Thyroid gland (tissue), 4 donors: ENCODE results near the gene LCP1. TPM values are rescaled to one million over a fixed set of nuclear protein-coding genes. Genes with fewer than 3 reads are reported as not detected.

Source experiments
- DNase-seq, 2 donors: peaks; one replicate each; pipeline ENCODE4 v3.0.0-alpha.2; 2019
- H3K27ac ChIP-seq, 3 donors: fragments of 200-600 bp; sonication (generic); 1 replicate in 2 of 3; 2 replicates in 1 of 3; pipeline ENCODE4 v1.5.1; 2016 to 2019; ENCODE audit warnings: mild to moderate bottlenecking in 1 of 3, moderate library complexity in 1 of 3
- H3K27me3 ChIP-seq: fragments of 200-600 bp; sonication (generic); one replicate; pipeline ENCODE4 v1.5.1; 2019
- H3K36me3 ChIP-seq, 2 donors: fragments of 200-600 bp; sonication (generic); one replicate each; pipeline ENCODE4 v1.5.1; 2016 to 2019
- H3K4me1 ChIP-seq, 2 donors: fragments of 200-600 bp; sonication (generic); one replicate each; pipeline ENCODE4 v1.5.1; 2017 to 2019
- H3K4me3 ChIP-seq, 3 donors: fragments of 200-600 bp; sonication (generic); replicated peaks in 1 of 3; 1 replicate in 2 of 3; 2 replicates in 1 of 3; pipeline ENCODE4 v1.5.1; 2016; ENCODE audit warnings: mild to moderate bottlenecking in 1 of 3
- H3K9me3 ChIP-seq: fragments of 200-600 bp; sonication (generic); one replicate; pipeline ENCODE4 v1.5.1; 2017
- POLR2A ChIP-seq, 2 donors: fragments of 450-650 bp; IDR thresholded peaks; one replicate each; pipeline ENCODE4 v1.6.1; 2017; ENCODE audit warnings: antibody characterized with exemption in 2 of 2, mild to moderate bottlenecking in 2 of 2, moderate library complexity in 1 of 2
- WGBS, 2 donors: methylation state at CpG; one replicate each; pipeline ENCODE4 v1.1.5; 2017; 5-methylcytosine and 5-hydroxymethylcytosine counted together
- intact Hi-C: fragments of 100-400 bp; cut with DNase I; formaldehyde crosslinking; loops from one replicate; pipeline ENCODE4 v1.15.1; 2023
- total RNA-seq, 4 donors: library from RNA; depleted of rRNA; stranded (reverse); fragments of >200 nt; gene quantifications; one replicate each; pipeline ENCODE4 v1.2.3, GENCODE V29; 2016
- TF ChIP-seq, protein P1 (sequence below), 6 experiments: fragments of 200-600 bp in 3 of 6; fragments of 450-650 bp in 3 of 6; sonication (generic) in 3 of 6; IDR thresholded peaks; one replicate each; pipeline ENCODE4 v1.5.1; 2016 to 2019; ENCODE audit warnings: antibody characterized with exemption in 6 of 6, mild to moderate bottlenecking in 2 of 6, inconsistent platforms in 1 of 6, moderate library complexity in 1 of 6

LCP1 gene
- total RNA-seq, 4 donors from 2014 or later = 8.7 to 27.3 (median 11.9) TPM

DNA sequence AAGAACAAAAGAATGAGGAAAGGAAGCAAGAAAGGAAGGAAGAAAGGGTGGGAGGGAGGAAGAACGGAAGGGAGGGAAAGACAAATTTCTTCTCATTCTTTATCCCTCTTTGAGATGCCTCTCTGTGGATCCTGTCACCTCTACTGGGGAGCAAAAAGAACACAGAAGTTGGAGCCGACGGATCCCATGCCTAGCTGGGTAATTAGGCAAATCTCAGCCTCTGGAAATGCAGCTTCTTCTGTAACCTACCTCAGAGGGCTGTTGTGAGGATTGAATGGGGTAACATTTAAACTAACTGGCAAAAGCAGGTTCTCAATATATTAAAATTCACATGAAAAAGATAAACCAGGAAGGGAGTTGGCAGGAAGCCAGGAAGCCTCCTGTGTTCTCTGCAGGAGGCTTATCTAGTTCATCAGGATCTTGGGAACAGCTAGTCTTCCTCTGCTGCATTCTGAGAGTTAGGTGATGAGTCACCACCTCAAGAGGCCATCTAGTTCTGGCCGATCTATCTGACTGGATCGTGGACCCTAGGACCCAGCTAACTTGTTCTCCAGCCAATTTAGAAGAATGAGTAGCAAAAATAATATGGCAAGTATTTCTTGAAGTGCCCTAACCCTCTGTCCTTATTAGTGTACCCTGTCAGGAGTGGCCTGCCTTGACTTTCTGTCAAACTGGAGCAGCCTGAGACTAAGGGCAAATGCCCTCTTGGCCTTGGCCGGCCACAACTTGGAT, 61.9 kb downstream of the LCP1 start:
- WGBS, 2 donors = 39 to 45% methylated on average over 6 of the region's 6 CpGs
- no peaks in the 10 kb centered on the region for H3K27me3 ChIP-seq
- peak; percentile 87 to 89 for DNase-seq
- peak overlapping the region; percentile 82 to 93 (median 84) for H3K27ac ChIP-seq
- no peak overlapping the region for H3K4me3 ChIP-seq
- H3K36me3 ChIP-seq = no peaks in the 10 kb centered on the region
- H3K4me1 ChIP-seq = peaks cover 20 to 24% of the 10 kb centered on the region in 2 donors
- no peaks in the 10 kb centered on the region for H3K9me3 ChIP-seq
- TF ChIP-seq, protein P1, sequence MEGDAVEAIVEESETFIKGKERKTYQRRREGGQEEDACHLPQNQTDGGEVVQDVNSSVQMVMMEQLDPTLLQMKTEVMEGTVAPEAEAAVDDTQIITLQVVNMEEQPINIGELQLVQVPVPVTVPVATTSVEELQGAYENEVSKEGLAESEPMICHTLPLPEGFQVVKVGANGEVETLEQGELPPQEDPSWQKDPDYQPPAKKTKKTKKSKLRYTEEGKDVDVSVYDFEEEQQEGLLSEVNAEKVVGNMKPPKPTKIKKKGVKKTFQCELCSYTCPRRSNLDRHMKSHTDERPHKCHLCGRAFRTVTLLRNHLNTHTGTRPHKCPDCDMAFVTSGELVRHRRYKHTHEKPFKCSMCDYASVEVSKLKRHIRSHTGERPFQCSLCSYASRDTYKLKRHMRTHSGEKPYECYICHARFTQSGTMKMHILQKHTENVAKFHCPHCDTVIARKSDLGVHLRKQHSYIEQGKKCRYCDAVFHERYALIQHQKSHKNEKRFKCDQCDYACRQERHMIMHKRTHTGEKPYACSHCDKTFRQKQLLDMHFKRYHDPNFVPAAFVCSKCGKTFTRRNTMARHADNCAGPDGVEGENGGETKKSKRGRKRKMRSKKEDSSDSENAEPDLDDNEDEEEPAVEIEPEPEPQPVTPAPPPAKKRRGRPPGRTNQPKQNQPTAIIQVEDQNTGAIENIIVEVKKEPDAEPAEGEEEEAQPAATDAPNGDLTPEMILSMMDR (IDR thresholded peaks at IDR 0.05) = no peak
- no peak for TF ChIP-seq POLR2A (IDR thresholded peaks at IDR 0.05)
- intact Hi-C loops = loop anchor here (10.0 kb wide), 1 partner anchor 315 kb away; no protein-coding TSS in a partner anchor

DNA sequence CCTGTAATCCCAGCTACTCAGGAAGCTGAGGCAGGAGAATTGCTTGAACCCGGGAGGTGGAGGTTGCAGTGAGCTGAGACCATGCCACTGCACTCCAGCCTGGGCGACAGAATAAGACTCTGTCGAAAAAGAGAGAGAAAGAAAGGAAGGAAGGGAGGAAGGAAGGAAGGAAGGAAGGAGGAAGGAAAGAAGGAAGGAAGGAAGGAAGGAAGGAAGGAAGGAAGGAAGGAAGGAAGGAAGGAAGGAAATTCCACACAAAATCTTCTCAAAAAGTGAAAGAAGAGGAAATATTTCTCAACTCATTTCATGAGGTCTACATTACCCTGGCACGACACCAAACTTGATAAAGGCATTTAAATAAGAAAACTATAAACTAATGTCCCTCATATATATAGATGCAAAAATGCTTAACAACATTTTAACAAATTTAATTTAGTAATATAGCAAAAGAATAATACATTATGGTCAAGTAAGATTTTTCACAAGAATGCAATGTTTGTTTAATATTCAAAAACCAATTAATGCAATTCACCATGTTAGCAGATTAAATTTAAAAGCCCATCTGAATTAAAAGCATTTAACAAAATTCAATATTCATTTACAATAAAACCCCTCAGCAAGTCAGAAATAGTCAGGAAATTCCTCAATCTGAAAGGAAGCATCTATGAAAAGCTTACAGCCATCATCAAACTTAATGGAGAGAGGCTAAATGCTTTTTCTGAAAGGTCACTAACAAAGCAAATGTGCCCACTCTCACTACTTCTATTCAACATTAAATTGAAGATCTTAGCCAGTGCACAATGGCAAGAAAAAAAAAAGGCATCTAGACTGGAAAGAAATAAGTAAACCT, 65.1 kb downstream of the LCP1 start:
- no peak overlapping the region for H3K27ac ChIP-seq
- TF ChIP-seq POLR2A (IDR thresholded peaks at IDR 0.05) = no peak
- TF ChIP-seq, protein P1 (IDR thresholded peaks at IDR 0.05) = no peak
- intact Hi-C loops = no loop called here
- no peaks in the 10 kb centered on the region for H3K9me3 ChIP-seq
- no peak for DNase-seq
- H3K27me3 ChIP-seq = no peaks in the 10 kb centered on the region
- peaks cover 19 to 22% of the 10 kb centered on the region in 2 donors for H3K4me1 ChIP-seq
- H3K4me3 ChIP-seq = no peak overlapping the region
- WGBS, 2 donors = 77 to 87% methylated on average over 4 of the region's 4 CpGs
- no peaks in the 10 kb centered on the region for H3K36me3 ChIP-seq

DNA sequence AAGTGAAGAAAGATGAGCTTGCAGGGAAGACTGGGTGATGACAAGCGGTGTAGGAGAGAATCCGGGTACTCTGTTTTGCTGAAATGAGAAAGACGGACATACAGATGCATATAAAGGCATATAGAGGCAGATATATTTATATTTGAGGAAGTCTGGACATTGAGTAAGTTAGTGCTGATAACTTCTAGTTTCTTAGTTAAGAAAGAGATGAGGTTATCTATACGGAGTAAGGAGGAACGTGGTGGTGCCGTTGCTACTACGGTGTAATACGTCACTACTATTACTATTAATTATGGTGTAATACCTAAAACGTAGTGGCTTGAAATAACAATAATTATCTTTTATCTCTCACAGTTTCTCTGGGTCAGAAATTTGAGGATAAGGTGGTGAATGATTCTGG, 67.4 kb downstream of the LCP1 start:
- Histone ChIP-seq H3K27me3 (no peaks in the 10 kb centered on the region), H3K36me3 (no peaks in the 10 kb centered on the region), H3K27ac (no peak overlapping the region), H3K4me1 (peaks cover 0 to 2% of the 10 kb centered on the region in 2 donors), H3K4me3 (no peak overlapping the region), H3K9me3 (no peaks in the 10 kb centered on the region)
- no peak for DNase-seq
- intact Hi-C loops = no loop called here
- WGBS, 2 donors = 94% methylated on average over 9 of the region's 9 CpGs
- TF ChIP-seq, protein P1 (IDR thresholded peaks at IDR 0.05) = no peak
- TF ChIP-seq POLR2A (IDR thresholded peaks at IDR 0.05) = no peak

DNA sequence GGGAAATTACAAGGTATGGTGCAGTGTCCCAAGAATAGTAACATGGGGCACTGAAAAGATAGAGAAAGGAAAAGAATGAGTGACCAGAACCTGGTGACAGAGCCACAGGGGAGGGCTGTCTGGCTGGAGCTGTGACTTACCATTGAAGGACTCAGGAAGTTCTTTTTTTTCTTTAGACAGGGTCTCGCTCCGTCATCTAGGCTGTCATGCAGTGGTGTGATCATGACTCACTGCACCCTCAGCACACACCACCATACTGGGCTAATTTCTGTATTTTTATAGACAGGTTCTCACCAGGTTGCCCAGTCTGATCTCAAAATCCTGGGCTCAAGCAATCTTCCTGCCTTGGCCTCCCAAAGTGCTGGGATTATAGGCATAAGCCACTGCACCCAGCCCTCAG, 68.4 kb downstream of the LCP1 start:
- no peak for DNase-seq
- H3K36me3 ChIP-seq = no peaks in the 10 kb centered on the region
- intact Hi-C loops = no loop called here
- 80 to 100% methylated on average over 2 of the region's 2 CpGs for WGBS, 2 donors
- H3K4me3 ChIP-seq = no peak overlapping the region
- H3K4me1 ChIP-seq = no peaks in the 10 kb centered on the region
- no peaks in the 10 kb centered on the region for H3K27me3 ChIP-seq
- TF ChIP-seq, protein P1 (IDR thresholded peaks at IDR 0.05) = no peak
- no peak for TF ChIP-seq POLR2A (IDR thresholded peaks at IDR 0.05)
- no peaks in the 10 kb centered on the region for H3K9me3 ChIP-seq
- no peak overlapping the region for H3K27ac ChIP-seq

DNA sequence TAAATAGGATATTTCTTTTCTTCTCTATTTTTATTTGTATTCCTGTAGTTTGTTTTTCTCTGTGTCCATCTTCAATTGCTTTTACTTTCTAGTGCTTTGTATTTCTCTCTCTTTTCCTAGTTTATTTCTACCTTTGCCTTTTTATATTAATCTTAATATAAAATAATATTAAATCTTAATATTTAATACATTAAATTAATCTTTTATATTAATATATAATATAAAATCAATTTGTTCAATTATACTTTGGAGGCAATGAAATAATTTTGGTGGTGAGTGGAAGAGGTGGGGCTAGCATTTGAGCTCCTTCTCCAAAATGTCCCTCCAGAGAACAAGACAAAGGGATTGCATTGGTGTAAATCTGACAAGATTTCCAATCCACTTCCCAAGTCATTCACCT, 70.8 kb downstream of the LCP1 start:
- no peak for TF ChIP-seq POLR2A (IDR thresholded peaks at IDR 0.05)
- TF ChIP-seq, protein P1 (IDR thresholded peaks at IDR 0.05) = no peak
- intact Hi-C loops = no loop called here
- H3K4me3 ChIP-seq = no peak overlapping the region
- H3K27me3 ChIP-seq = no peaks in the 10 kb centered on the region
- no peak overlapping the region for H3K27ac ChIP-seq
- no peaks in the 10 kb centered on the region for H3K4me1 ChIP-seq
- no peaks in the 10 kb centered on the region for H3K9me3 ChIP-seq
- no peak for DNase-seq
- no peaks in the 10 kb centered on the region for H3K36me3 ChIP-seq
